Peyer's patch (tissue), 4 donors: ENCODE results near the gene RNF224.

Experiments used
- POLR2A ChIP-seq, 2 donors: fragments of 450-650 bp; IDR thresholded peaks; one replicate each; pipeline ENCODE4 v1.5.1; 2017; ENCODE audit warnings: antibody characterized with exemption in 2 of 2, mild to moderate bottlenecking in 2 of 2, moderate library complexity in 2 of 2
- TF ChIP-seq, protein P1 (sequence below), 6 experiments: fragments of 450-650 bp in 4 of 6; fragments of 200-600 bp in 2 of 6; sonication (generic) in 1 of 6; IDR thresholded peaks; one replicate each; pipeline ENCODE4 v1.5.1; 2017 to 2019; ENCODE audit warnings: antibody characterized with exemption in 6 of 6, mild to moderate bottlenecking in 3 of 6, moderate library complexity in 1 of 6

DNA sequence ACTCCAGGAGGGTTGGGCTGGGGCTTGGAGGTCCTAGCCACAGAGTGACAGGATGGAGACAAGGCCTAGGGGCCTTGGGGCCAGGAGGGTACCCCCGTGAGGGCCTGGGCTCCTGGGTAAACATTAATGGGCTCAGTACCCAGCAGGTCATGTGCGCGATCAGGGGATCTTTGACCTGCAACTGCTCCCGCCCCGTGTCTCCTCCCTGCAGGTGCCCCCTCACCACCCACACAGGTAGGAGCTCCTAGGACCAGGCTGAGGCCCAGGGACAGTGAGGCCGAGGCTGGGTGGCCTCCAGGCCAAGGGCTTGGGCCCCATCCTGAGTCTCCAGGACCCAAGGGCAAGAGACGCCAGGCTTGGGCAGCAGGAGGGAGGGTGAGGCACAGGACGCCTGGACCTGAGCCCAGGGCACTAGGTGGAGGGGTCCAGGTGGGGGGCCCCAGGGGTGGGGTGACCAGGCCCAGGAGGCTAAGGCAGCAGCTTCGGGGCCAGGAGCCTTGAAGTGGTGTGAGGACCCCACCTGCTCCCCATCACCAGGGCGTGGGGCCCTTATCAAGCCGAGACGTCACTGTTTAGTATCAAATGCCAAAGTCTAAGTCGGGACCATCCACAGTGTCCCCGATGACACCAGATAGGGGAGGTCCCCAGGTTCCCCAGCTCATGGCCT lies 3.5 kb downstream of the RNF224 start, which contains the start of gene SLC34A3:
- TF ChIP-seq, protein P1, sequence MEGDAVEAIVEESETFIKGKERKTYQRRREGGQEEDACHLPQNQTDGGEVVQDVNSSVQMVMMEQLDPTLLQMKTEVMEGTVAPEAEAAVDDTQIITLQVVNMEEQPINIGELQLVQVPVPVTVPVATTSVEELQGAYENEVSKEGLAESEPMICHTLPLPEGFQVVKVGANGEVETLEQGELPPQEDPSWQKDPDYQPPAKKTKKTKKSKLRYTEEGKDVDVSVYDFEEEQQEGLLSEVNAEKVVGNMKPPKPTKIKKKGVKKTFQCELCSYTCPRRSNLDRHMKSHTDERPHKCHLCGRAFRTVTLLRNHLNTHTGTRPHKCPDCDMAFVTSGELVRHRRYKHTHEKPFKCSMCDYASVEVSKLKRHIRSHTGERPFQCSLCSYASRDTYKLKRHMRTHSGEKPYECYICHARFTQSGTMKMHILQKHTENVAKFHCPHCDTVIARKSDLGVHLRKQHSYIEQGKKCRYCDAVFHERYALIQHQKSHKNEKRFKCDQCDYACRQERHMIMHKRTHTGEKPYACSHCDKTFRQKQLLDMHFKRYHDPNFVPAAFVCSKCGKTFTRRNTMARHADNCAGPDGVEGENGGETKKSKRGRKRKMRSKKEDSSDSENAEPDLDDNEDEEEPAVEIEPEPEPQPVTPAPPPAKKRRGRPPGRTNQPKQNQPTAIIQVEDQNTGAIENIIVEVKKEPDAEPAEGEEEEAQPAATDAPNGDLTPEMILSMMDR (IDR thresholded peaks at IDR 0.05) = no peak
- TF ChIP-seq POLR2A (IDR thresholded peaks at IDR 0.05) = no peak
